ENCODE results near the gene DAB2IP.

DAB2IP gene

GRCh38 chr9:121748727-121749423 is 97.4 kb downstream of the DAB2IP start:
- no peak for DNase-seq

GRCh38 chr9:121749614-121750013 is 98.2 kb downstream of the DAB2IP start:
- DNase-seq = no peak

DNA sequence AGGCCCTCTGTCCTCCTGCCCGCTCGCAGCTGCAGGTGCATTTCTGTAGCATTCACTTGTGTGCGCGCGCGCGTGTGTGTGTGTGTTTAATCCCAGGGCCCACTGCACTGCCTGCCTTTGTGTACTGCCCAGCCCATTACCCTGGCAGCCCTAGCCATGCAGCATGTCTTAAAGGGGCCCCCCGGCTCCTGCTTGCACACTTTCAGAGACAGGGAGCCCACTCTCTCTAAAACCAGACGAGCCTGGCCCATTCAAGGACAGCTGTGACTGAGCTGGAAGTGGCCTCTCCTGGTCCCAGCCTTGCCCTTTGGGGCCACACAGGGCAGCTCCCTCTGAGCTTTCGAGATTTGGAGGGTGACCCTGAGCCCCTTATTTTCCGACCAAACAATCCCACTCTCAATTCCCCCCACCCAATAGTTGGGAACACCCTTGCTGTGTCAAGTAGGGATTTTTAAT is 98.9 kb downstream of the DAB2IP start:
- DNase-seq = no peak

DNA sequence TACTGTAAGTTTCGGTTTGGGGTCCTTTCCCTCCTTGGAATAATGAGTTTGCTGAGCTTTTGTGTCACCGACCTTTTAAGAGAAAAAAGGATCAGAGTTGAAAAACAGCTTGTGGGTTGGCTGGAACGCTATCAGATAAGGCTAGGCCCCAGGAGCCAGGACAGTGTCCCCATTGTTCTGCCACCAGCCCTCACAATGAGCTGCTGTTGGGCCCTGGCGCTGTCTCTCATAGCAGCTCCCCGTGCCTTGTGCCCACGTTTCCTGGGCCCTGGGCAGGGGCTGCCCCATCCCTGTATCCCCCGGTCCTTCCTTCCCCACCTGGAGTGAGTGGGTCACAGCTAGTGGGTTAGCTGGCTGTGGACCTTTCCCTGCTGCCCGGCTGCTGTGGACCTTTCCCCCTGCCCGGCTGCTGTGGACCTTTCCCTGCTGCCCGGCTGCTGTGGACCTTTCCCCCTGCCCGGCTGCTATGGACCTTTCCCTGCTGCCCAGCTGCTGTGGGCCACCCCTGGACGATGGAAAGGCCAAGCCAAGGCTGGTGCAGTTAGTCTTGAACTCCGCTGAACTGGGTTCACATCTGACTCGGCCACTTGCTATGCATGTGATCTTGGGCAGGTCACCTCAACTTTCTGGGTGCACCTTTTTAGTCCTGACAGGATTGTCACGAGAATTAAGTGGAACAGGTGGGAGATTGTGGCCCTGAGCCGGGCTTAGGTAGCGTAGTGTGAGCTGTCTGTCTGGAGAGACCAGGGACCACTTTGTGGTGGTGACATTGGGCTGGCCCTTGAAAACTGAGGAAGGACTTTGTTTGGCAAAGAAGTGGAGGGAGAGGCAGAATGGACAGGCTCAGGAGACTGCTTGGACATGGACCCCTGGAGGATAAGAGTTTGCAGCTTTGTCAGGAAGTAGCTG is 99.5 kb downstream of the DAB2IP start:
- DNase-seq = no peak

- no peak for DNase-seq
These were observed 100.4 kb downstream of the DAB2IP start for GRCh38 chr9:121751686-121752445.

DNA sequence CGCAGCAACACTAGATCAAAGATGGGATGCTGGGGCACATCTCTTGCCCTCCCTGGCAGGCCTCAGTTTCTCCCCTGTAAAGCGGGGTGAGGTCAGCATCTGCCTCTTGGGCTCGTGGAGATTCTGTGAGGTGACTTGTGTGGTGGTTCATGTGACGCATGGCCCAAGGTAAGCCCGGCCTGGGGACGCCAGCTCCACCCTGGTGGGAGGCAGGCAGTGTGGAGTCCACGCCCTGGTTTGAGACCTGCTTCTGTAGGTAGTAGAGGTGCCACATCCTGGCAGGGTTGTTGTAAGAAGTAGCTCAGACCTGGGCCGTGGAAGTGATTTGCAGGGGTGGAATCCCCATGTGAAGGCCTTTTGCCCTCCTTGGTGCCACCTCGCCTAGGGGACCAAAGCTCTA is 101.5 kb downstream of the DAB2IP start:
- no peak for DNase-seq

- DNase-seq = no peak
These were observed 102.6 kb downstream of the DAB2IP start for GRCh38 chr9:121753802-121754654.

GRCh38 chr9:121754655-121755436 is 103.4 kb downstream of the DAB2IP start:
- no peak for DNase-seq

DNA sequence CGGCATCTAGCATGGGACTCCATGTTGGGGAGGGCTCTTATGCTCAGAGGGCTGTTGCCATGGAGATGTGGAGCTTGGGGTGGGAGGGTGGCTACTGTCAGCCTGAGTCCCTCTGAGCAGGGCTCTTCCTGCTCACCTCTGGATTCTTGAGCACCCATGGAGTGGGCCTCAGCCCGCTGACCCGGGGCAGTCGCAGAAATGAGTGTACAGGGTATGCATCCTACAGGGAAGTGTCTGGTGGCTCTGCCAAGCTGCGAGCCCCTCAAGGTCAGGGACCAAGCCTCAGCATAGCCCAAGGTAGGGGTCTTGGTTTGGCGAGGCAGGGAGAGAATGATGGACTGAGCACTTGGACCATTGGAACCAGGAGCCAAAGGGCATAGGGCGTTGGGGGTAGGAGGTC is 104.1 kb downstream of the DAB2IP start:
- DNase-seq = no peak

GRCh38 chr9:121756474-121757280 is 105.2 kb downstream of the DAB2IP start:
- DNase-seq = no peak

GRCh38 chr9:121757281-121757585 is 105.8 kb downstream of the DAB2IP start:
- no peak for DNase-seq

- DNase-seq = no peak
These were observed 107.3 kb downstream of the DAB2IP start for GRCh38 chr9:121758693-121759092.

- no peak for DNase-seq
These were observed 108.6 kb downstream of the DAB2IP start for GRCh38 chr9:121759996-121760395.

DNA sequence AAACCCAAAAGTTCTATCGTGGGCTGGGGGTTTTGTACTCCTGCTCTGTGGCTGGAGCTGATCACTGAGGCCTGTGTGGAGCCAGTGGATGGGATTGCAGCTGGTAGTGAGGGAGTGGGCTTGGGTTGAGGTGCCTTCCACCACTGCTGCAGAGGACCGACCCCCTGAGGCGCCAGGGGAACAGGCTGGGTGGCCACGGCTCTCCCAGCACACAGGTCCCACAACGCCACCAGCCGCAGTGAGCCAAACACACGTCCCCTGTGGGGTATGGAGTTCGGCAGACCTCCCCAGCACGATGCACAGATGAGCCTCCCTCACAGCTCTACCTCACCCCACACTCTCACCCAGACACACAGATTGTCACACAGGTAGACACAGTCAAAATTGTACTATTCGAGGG is 109.1 kb downstream of the DAB2IP start:
- DNase-seq = no peak

DNA sequence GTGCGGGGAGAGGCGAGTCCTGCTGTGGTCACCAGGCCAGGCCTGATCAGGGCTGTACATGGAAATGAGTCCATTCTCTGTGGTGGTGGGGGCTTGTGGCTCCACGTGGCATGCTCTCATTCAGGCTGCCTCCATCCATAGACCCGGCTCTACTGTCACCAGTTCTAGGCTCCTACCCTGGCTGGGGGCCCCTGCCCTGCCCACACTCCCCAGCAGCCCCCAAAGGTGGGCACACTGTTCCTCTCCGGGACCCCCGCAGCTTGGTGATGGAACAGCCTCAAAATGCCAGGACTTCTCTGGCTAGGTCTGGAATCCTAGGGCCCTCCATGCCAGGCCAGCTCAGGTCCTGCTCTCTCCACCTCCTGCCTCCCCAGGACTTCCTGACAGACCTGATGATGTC is 111.7 kb downstream of the DAB2IP start:
- no peak for DNase-seq

DNA sequence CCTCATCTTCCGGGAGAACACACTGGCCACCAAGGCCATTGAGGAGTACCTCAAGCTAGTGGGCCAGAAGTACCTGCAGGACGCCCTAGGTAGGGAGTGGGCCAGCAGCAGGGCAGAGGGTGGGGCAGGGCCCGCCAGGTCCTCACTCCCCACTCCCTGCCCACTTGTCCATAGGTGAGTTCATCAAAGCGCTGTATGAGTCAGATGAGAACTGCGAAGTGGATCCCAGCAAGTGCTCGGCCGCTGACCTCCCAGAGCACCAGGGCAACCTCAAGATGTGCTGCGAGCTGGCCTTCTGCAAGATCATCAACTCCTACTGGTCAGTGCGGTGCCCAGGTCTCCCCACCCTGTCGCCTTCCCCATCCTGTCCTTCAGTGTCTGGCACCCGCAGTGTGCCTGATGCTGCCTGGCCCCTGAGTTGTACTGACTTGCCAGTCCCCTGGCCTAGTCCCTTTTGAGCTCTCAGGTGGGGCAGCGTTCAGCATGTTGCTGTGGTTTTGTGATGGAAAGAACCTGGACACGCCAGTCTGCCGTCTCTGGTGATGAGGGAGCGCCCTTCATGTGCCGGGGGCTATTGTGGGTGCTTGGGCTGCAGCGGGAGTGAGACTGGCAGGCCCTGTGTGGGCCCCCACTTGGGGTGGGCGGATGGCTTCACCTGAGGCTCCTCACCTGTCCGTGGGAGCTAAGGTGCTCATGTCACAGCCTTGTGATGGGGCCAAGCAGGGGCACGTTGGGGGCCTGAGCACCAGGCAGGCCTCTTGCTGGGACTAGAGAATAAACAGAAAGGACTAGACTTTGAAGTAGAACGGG is 112.3 kb downstream of the DAB2IP start:
- no peak for DNase-seq

GRCh38 chr9:121764371-121764730 is 112.9 kb downstream of the DAB2IP start:
- DNase-seq = no peak

GRCh38 chr9:121765021-121765950 is 113.9 kb downstream of the DAB2IP start:
- DNase-seq = no peak

All from NCI-H1417 treated with DMSO at 0.1 percent for 48 hours (cell line).